Neural progenitor cell (in vitro differentiated cells): ENCODE results near the gene SYTL3. TPM values are rescaled to one million over a fixed set of nuclear protein-coding genes. Genes with fewer than 3 reads are reported as not detected.

ENCODE experiments used
- DNase-seq: peaks from one replicate; pipeline ENCODE4 v3.0.0-alpha.2; 2016; ENCODE audit warnings: low spot score
- H2AFZ ChIP-seq: fragments of 200-600 bp; sonication (generic); replicated peaks from 2 replicates; pipeline ENCODE4 v1.6.1; 2016; ENCODE audit warnings: antibody characterized with exemption
- H3F3A ChIP-seq: fragments of 200-600 bp; sonication (generic); 2 replicates; pipeline ENCODE4 v1.6.1; 2016; ENCODE audit warnings: antibody characterized with exemption, low read depth
- H3K27ac ChIP-seq: fragments of 200-600 bp; sonication (generic); 2 replicates; pipeline ENCODE4 v1.5.1; 2016; ENCODE audit warnings: mild to moderate bottlenecking
- H3K27me3 ChIP-seq: fragments of 200-600 bp; sonication (generic); 2 replicates; pipeline ENCODE4 v1.6.1; 2016; ENCODE audit warnings: mild to moderate bottlenecking, moderate library complexity
- H3K36me3 ChIP-seq: fragments of 200-600 bp; sonication (generic); 2 replicates; pipeline ENCODE4 v1.5.1; 2016
- H3K4me1 ChIP-seq: fragments of 200-600 bp; sonication (generic); 2 replicates; pipeline ENCODE4 v1.6.1; 2016; ENCODE audit warnings: mixed run types
- H3K4me2 ChIP-seq: fragments of 200-600 bp; sonication (generic); 2 replicates; pipeline ENCODE4 v1.6.1; 2016
- H3K4me3 ChIP-seq: fragments of 200-600 bp; sonication (generic); 2 replicates; pipeline ENCODE4 v1.5.1; 2016
- H3K79me2 ChIP-seq: fragments of 200-600 bp; sonication (generic); 2 replicates; pipeline ENCODE4 v1.6.1; 2016; ENCODE audit warnings: low read depth
- H3K9ac ChIP-seq: fragments of 200-600 bp; sonication (generic); 2 replicates; pipeline ENCODE4 v1.6.1; 2016
- H3K9me3 ChIP-seq: fragments of 200-600 bp; sonication (generic); 2 replicates; pipeline ENCODE4 v1.5.1; 2016; ENCODE audit warnings: low read depth
- H4K20me1 ChIP-seq: fragments of 200-600 bp; sonication (generic); 2 replicates; pipeline ENCODE4 v1.6.1; 2016; ENCODE audit warnings: low read depth
- H3K27ac Mint-ChIP-seq: 3 replicates; pipeline ENCODE4 v1.8.0; 2021; ENCODE audit warnings: mixed read lengths
- H3K27me3 Mint-ChIP-seq: 2 replicates; pipeline ENCODE4 v1.8.0; 2022; ENCODE audit warnings: low read depth, mild to moderate bottlenecking, inconsistent platforms, moderate library complexity, mixed read lengths; ENCODE audit not compliant: insufficient read depth
- H3K36me3 Mint-ChIP-seq: 3 replicates; pipeline ENCODE4 v1.8.0; 2021; ENCODE audit warnings: mixed read lengths
- H3K4me1 Mint-ChIP-seq: 3 replicates; pipeline ENCODE4 v1.8.0; 2021; ENCODE audit warnings: mixed read lengths
- H3K4me3 Mint-ChIP-seq: 3 replicates; pipeline ENCODE4 v1.8.0; 2021; ENCODE audit warnings: mild to moderate bottlenecking, moderate library complexity, mixed read lengths
- H3K9me3 Mint-ChIP-seq: 3 replicates; pipeline ENCODE4 v1.8.0; 2020; ENCODE audit warnings: mixed read lengths
- CTCF ChIP-seq: fragments of 200-600 bp; sonication (generic); IDR thresholded peaks from 2 replicates; pipeline ENCODE4 v1.5.1; 2017; ENCODE audit warnings: antibody characterized with exemption, mild to moderate bottlenecking
- EZH2 ChIP-seq: fragments of 200-600 bp; sonication (generic); IDR thresholded peaks from 2 replicates; pipeline ENCODE4 v1.6.1; 2017; ENCODE audit warnings: antibody characterized with exemption, mild to moderate bottlenecking, moderate library complexity
- EZH2phosphoT487 ChIP-seq: fragments of 200-600 bp; sonication (generic); IDR thresholded peaks from 2 replicates; pipeline ENCODE4 v1.6.1; 2017; ENCODE audit warnings: antibody characterized with exemption
- total RNA-seq: library from RNA; depleted of rRNA; stranded (reverse); fragments of >200 nt; gene quantifications from 2 replicates; pipeline ENCODE4 v1.2.3, GENCODE V29; 2015; ENCODE audit warnings: low replicate concordance

Gene SYTL3
- total RNA-seq, 1 donor from 2014 or later: not detected

GRCh38 chr6:158803733-158804143 lies 153.9 kb downstream of the SYTL3 start:
- no peaks in the 10 kb centered on the region for H3K27me3 ChIP-seq
- Mint-ChIP-seq H3K36me3 (peaks cover 28% of the 10 kb centered on the region), H3K4me1 (peaks cover 43% of the 10 kb centered on the region), H3K4me3 (no peak overlapping the region), H3K9me3 (peaks cover 2% of the 10 kb centered on the region), H3K27ac (peak overlapping the region; percentile 21), H3K27me3 (peaks cover 4% of the 10 kb centered on the region)
- no peaks in the 10 kb centered on the region for H3K9me3 ChIP-seq
- no peaks in the 10 kb centered on the region for H3F3A ChIP-seq
- peaks cover 96% of the 10 kb centered on the region for H3K79me2 ChIP-seq
- H2AFZ ChIP-seq: no peak overlapping the region
- H3K4me3 ChIP-seq: no peak overlapping the region
- H4K20me1 ChIP-seq: peaks cover 77% of the 10 kb centered on the region
- no peak overlapping the region for H3K27ac ChIP-seq
- H3K36me3 ChIP-seq: no peaks in the 10 kb centered on the region
- peak; percentile 7 for DNase-seq
- no peaks in the 10 kb centered on the region for H3K4me1 ChIP-seq
- TF ChIP-seq EZH2phosphoT487 (no peak), CTCF (no peak), EZH2 (no peak)
- no peak overlapping the region for H3K4me2 ChIP-seq
- no peak overlapping the region for H3K9ac ChIP-seq

GRCh38 chr6:158804207-158804606 lies 154.4 kb downstream of the SYTL3 start:
- Mint-ChIP-seq H3K27me3 (peaks cover 2% of the 10 kb centered on the region), H3K36me3 (peaks cover 28% of the 10 kb centered on the region), H3K9me3 (peaks cover 2% of the 10 kb centered on the region), H3K27ac (no peak overlapping the region), H3K4me3 (no peak overlapping the region), H3K4me1 (peaks cover 38% of the 10 kb centered on the region)
- no peaks in the 10 kb centered on the region for H3K4me1 ChIP-seq
- H3K4me3 ChIP-seq: no peak overlapping the region
- no peak for DNase-seq
- H3K79me2 ChIP-seq: peaks cover 96% of the 10 kb centered on the region
- H3K4me2 ChIP-seq: no peak overlapping the region
- peaks cover 77% of the 10 kb centered on the region for H4K20me1 ChIP-seq
- no peaks in the 10 kb centered on the region for H3F3A ChIP-seq
- no peaks in the 10 kb centered on the region for H3K36me3 ChIP-seq
- H3K27me3 ChIP-seq: no peaks in the 10 kb centered on the region
- no peak overlapping the region for H3K27ac ChIP-seq
- no peak for TF ChIP-seq EZH2phosphoT487
- TF ChIP-seq CTCF: no peak
- no peak for TF ChIP-seq EZH2
- no peaks in the 10 kb centered on the region for H3K9me3 ChIP-seq
- no peak overlapping the region for H2AFZ ChIP-seq
- H3K9ac ChIP-seq: no peak overlapping the region

GRCh38 chr6:158805698-158806377 lies 156.0 kb downstream of the SYTL3 start:
- Histone ChIP-seq H3K4me1 (peaks cover 12% of the 10 kb centered on the region), H2AFZ (no peak overlapping the region), H3K79me2 (peaks cover 96% of the 10 kb centered on the region), H3K9ac (no peak overlapping the region), H3K4me2 (no peak overlapping the region), H3F3A (no peaks in the 10 kb centered on the region), H3K36me3 (no peaks in the 10 kb centered on the region), H3K9me3 (no peaks in the 10 kb centered on the region), H4K20me1 (peaks cover 77% of the 10 kb centered on the region), H3K4me3 (no peak overlapping the region), H3K27me3 (no peaks in the 10 kb centered on the region), H3K27ac (no peak overlapping the region)
- no peak for DNase-seq
- H3K9me3 Mint-ChIP-seq: peaks cover 2% of the 10 kb centered on the region
- H3K27me3 Mint-ChIP-seq: peaks cover 2% of the 10 kb centered on the region
- H3K27ac Mint-ChIP-seq: no peak overlapping the region
- peaks cover 28% of the 10 kb centered on the region for H3K36me3 Mint-ChIP-seq
- H3K4me1 Mint-ChIP-seq: peaks cover 40% of the 10 kb centered on the region
- TF ChIP-seq EZH2: no peak
- no peak for TF ChIP-seq CTCF
- no peak for TF ChIP-seq EZH2phosphoT487
- no peak overlapping the region for H3K4me3 Mint-ChIP-seq
